Common myeloid progenitor, CD34-positive (primary cell): ENCODE data around the gene ANKH.

Experiments
- CTCF ChIA-PET: fragments of 350-600 bp; sonication (Branson Sonifier 250); formaldehyde crosslinking; loops from one replicate; lab custom pipeline; 2021; ENCODE audit warnings: antibody characterized with exemption; lab: Charles Lee
- POLR2A ChIA-PET: fragments of 350-600 bp; sonication (Branson Sonifier 250); formaldehyde crosslinking; loops from one replicate; lab custom pipeline; 2021; ENCODE audit warnings: antibody characterized with exemption; lab: Charles Lee
- DNase-seq, 3 donors: peaks; one replicate each; pipeline versions ENCODE4 v3.0.0 to v3.0.0-alpha.2; 2013
- H3K27ac ChIP-seq, 2 experiments: 1 replicate in 1 of 2; 2 replicates in 1 of 2; pipeline ENCODE4 v1.7.0; 2013; ENCODE audit warnings: inconsistent platforms in 2 of 2, low read length in 2 of 2, mild to moderate bottlenecking in 2 of 2, low read depth in 1 of 2, moderate library complexity in 1 of 2; ENCODE audit not compliant: severe bottlenecking in 2 of 2, insufficient read depth in 1 of 2, poor library complexity in 1 of 2
- H3K27me3 ChIP-seq, 5 experiments: replicated peaks in 2 of 5; 1 replicate in 3 of 5; 2 replicates in 2 of 5; pipeline versions ENCODE4 v1.6.1 to v1.7.0; 2013; ENCODE audit warnings: low read length in 4 of 5, mild to moderate bottlenecking in 2 of 5, moderate library complexity in 2 of 5, inconsistent platforms in 1 of 5; ENCODE audit not compliant: insufficient read depth in 5 of 5, control insufficient read depth in 4 of 5
- H3K36me3 ChIP-seq, 4 experiments: 1 replicate in 2 of 4; 2 replicates in 2 of 4; pipeline versions ENCODE4 v1.6.1 to v1.7.0; 2013; ENCODE audit warnings: low read length in 3 of 4, control low read depth in 1 of 4, mild to moderate bottlenecking in 1 of 4; ENCODE audit not compliant: control insufficient read depth in 4 of 4, insufficient read depth in 4 of 4
- H3K4me1 ChIP-seq, 4 experiments: 1 replicate in 3 of 4; 2 replicates in 1 of 4; pipeline versions ENCODE4 v1.6.1 to v1.7.1; 2013; ENCODE audit warnings: low read length in 3 of 4, mild to moderate bottlenecking in 3 of 4, control low read depth in 1 of 4, inconsistent platforms in 1 of 4, moderate library complexity in 1 of 4; ENCODE audit not compliant: control insufficient read depth in 4 of 4, insufficient read depth in 4 of 4; ENCODE audit errors: control extremely low read depth in 1 of 4
- H3K4me3 ChIP-seq, 7 experiments: 1 replicate in 4 of 7; 2 replicates in 3 of 7; pipeline versions ENCODE4 v1.5.1 to v1.7.0; 2013; ENCODE audit warnings: mild to moderate bottlenecking in 7 of 7, low read length in 6 of 7, moderate library complexity in 6 of 7, inconsistent platforms in 2 of 7, low read depth in 2 of 7, control low read depth in 1 of 7; ENCODE audit not compliant: insufficient read depth in 4 of 7, control insufficient read depth in 1 of 7; ENCODE audit errors: extremely low read depth in 1 of 7
- H3K9me3 ChIP-seq, 5 experiments: 1 replicate in 4 of 5; 2 replicates in 1 of 5; pipeline versions ENCODE4 v1.6.1 to v1.7.1; 2013; ENCODE audit warnings: low read length in 4 of 5, mild to moderate bottlenecking in 2 of 5, inconsistent platforms in 1 of 5, low read depth in 1 of 5, moderate library complexity in 1 of 5; ENCODE audit not compliant: control insufficient read depth in 4 of 5, insufficient read depth in 2 of 5; ENCODE audit errors: control extremely low read depth in 1 of 5
- WGBS: methylation state at CpG from one replicate; pipeline ENCODE4 v1.1.5; 2013; ENCODE audit not compliant: insufficient coverage; 5-methylcytosine and 5-hydroxymethylcytosine counted together

Gene ANKH

DNA sequence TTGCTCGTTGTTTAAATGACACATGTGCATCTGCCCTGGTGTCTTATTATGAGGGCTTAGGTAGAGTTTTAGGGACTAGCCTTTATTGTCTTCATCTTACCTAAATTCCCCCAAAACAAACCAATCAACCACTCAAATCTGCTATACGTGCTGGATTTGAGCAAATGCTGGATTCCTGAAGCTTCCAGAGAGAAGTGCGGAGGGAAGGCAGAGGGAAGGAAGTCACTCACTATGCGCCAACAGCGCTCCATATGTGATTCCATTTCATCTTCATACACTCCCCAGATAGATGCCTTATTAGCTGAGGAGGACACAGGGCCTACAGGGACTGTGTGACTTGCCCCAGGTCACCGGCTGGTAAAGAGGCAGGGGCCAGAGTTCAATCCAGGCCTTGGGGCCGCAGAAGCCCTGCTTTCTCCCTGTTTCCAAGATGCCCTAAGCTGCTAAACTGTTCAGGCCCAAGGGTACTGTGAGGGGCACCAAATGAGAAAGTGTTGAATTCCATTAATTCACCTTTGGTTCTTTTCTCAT, 143.6 kb downstream of the ANKH start:
- H3K36me3 ChIP-seq = peaks cover 0 to 9% (median 2%) of the 10 kb centered on the region in 4 experiments
- peaks cover 0 to 12% (median 8%) of the 10 kb centered on the region in 4 experiments for H3K4me1 ChIP-seq
- no peaks in the 10 kb centered on the region for H3K9me3 ChIP-seq
- no peak overlapping the region for H3K27ac ChIP-seq
- ChIA-PET CTCF (interaction anchor here (0.6 to 4.1 kb wide), 25 partner anchors 13 to 941 kb away, joined by 3 to 34 read pairs (median 4); no protein-coding TSS in a partner anchor), POLR2A (no interaction called here)
- H3K27me3 ChIP-seq = no peaks in the 10 kb centered on the region
- WGBS = 98% methylated on average over 4 of the region's 7 CpGs
- no peak overlapping the region for H3K4me3 ChIP-seq
- DNase-seq = no peak

- Histone ChIP-seq H3K27me3 (no peaks in the 10 kb centered on the region), H3K9me3 (no peaks in the 10 kb centered on the region), H3K36me3 (peaks cover 0 to 4% (median 2%) of the 10 kb centered on the region in 4 experiments), H3K4me1 (peaks cover 0 to 12% (median 8%) of the 10 kb centered on the region in 4 experiments), H3K4me3 (no peak overlapping the region), H3K27ac (no peak overlapping the region)
- peak; percentile 63 to 81 (median 72) for DNase-seq
- POLR2A ChIA-PET = no interaction called here
- CTCF ChIA-PET = interaction anchor here (0.6 to 4.1 kb wide), 37 partner anchors 12 to 941 kb away, joined by 3 to 34 read pairs (median 4); partner anchors contain the start of gene ANKH
- WGBS = 9% methylated on average over 7 of the region's 7 CpGs
These were observed 144.1 kb downstream of the ANKH start for GRCh38 chr5:14727428-14727865.

DNA sequence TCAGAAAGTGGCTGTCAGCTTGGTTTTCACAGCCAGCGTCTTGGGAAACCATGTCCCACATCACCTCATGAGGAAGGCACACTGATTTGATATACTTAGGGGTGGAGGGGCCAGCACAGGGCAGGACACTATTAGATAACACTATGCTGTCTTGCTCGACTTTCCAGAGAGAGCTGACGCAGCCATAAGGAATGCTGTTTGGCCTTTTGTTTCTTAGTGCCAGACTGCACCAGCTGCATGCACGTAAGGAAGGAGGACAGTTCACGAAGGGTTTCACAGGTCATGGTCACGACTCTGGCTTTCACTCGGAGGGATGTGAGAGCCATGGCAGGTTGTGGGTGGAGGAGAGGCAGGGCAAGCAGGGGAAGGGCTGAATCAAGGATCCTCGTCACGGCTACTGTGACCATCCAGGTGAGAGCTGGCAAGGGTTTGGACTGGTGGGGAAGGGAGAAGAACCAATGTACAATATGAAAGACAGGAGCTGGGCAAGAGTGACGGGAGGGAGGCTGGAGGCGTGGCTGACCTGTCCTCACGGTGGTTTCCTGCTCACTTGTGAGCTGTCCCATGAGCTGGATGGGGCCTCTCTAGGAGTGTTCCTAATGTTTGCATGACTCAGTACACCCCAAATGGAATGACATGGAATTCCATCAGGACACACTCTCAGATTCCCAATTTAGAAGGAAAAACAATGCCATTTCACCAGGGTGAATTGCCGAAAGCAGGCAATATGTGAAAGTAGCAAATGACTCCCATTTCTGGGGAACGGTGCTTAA, 145.3 kb downstream of the ANKH start:
- 98% methylated on average over 14 of the region's 14 CpGs for WGBS
- ChIA-PET CTCF (interaction anchor here (0.8 to 4.1 kb wide), 33 partner anchors 13 to 401 kb away, joined by 3 to 34 read pairs (median 5); partner anchors contain the start of gene ANKH), POLR2A (no interaction called here)
- Histone ChIP-seq H3K4me1 (peaks cover 0 to 12% (median 8%) of the 10 kb centered on the region in 4 experiments), H3K27me3 (no peaks in the 10 kb centered on the region), H3K9me3 (no peaks in the 10 kb centered on the region), H3K4me3 (no peak overlapping the region), H3K27ac (no peak overlapping the region), H3K36me3 (peaks cover 0 to 4% (median 1%) of the 10 kb centered on the region in 4 experiments)
- no peak for DNase-seq

DNA sequence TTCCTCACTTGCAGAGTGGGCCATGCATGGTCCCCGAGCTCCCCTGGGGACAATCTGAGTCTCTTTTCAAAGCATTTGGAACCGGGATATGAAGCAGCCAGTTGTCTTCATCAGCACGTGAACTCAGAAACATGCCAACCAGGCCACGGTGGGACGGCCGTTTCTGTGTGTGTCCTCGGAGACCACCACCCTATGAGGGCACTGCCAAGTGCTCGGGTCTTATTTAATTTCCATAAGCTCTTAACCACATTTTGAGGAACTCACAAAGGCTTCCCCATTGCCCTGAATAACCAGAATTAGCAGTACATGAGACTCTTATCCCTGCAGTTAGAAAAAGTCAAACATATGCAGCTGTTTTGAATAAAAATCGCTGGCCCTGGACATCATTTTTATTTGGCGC, 146.9 kb downstream of the ANKH start:
- Histone ChIP-seq H3K27ac (no peak overlapping the region), H3K36me3 (peaks cover 0 to 2% (median 0%) of the 10 kb centered on the region in 4 experiments), H3K27me3 (no peaks in the 10 kb centered on the region), H3K4me3 (no peak overlapping the region), H3K9me3 (no peaks in the 10 kb centered on the region), H3K4me1 (peaks cover 0 to 12% (median 8%) of the 10 kb centered on the region in 4 experiments)
- 40% methylated on average over 10 of the region's 10 CpGs for WGBS
- CTCF ChIA-PET = interaction anchor here (0.9 to 3.0 kb wide), 13 partner anchors 16 to 290 kb away, joined by 3 to 11 read pairs (median 5); no protein-coding TSS in a partner anchor
- DNase-seq = peak; percentile 22 to 82 (median 73)
- POLR2A ChIA-PET = interaction anchor here (1.2 kb wide), 1 partner anchor 10 kb away, joined by 3 read pairs; no protein-coding TSS in a partner anchor

GRCh38 chr5:14723701-14724132, 147.9 kb downstream of the ANKH start:
- Histone ChIP-seq H3K27ac (no peak overlapping the region), H3K36me3 (peaks cover 0 to 2% (median under 1%) of the 10 kb centered on the region in 4 experiments), H3K27me3 (no peaks in the 10 kb centered on the region), H3K4me3 (no peak overlapping the region), H3K4me1 (peaks cover 0 to 12% (median 8%) of the 10 kb centered on the region in 4 experiments), H3K9me3 (no peaks in the 10 kb centered on the region)
- 100% methylated on average over 1 of the region's 4 CpGs for WGBS
- DNase-seq = peak in 2 of 3 donors; percentile 54 to 68
- ChIA-PET CTCF (interaction anchor here (1.3 to 2.4 kb wide), 4 partner anchors 75 to 285 kb away, joined by 3 to 7 read pairs (median 4); no protein-coding TSS in a partner anchor), POLR2A (no interaction called here)

- Histone ChIP-seq H3K27me3 (no peaks in the 10 kb centered on the region), H3K4me1 (peaks cover 0 to 12% (median 8%) of the 10 kb centered on the region in 4 experiments), H3K27ac (no peak overlapping the region), H3K9me3 (no peaks in the 10 kb centered on the region), H3K4me3 (no peak overlapping the region), H3K36me3 (peaks cover 0 to 2% (median 0%) of the 10 kb centered on the region in 4 experiments)
- ChIA-PET POLR2A (no interaction called here), CTCF (interaction anchor here (0.6 kb wide), 1 partner anchor 44 kb away, joined by 3 read pairs; no protein-coding TSS in a partner anchor)
- 100% methylated on average over 2 of the region's 8 CpGs for WGBS
- no peak for DNase-seq
These were observed 148.7 kb downstream of the ANKH start for GRCh38 chr5:14722923-14723322.
